22Rv1 (cell line): Measurements from ENCODE around the gene TBKBP1.
"Not testable (repeated sequence)": the region's sequence is repeated elsewhere in the genome, so short reads cannot be mapped to it uniquely, and the experiment has no call there.

Experiments used
- H3K27ac ChIP-seq: fragments of 450-650 bp; 2 replicates; pipeline ENCODE4 v1.5.1; 2017
- CTCF ChIP-seq: fragments of 450-650 bp; IDR thresholded peaks from 2 replicates; pipeline ENCODE4 v1.5.1; 2017; ENCODE audit warnings: mild to moderate bottlenecking
- ZFX ChIP-seq: fragments of 450-650 bp; IDR thresholded peaks from 2 replicates; pipeline ENCODE4 v1.6.1; 2017; ENCODE audit warnings: antibody characterized with exemption, borderline replicate concordance

Gene TBKBP1

GRCh38 chr17:47670064-47670463 lies 23.9 kb upstream of the TBKBP1 start:
- TF ChIP-seq ZFX (no peak), CTCF (no peak)
- peak overlapping the region; percentile 24 for H3K27ac ChIP-seq

GRCh38 chr17:47674499-47674898 lies 19.5 kb upstream of the TBKBP1 start:
- H3K27ac ChIP-seq = no peak overlapping the region
- TF ChIP-seq ZFX (no peak), CTCF (no peak)

GRCh38 chr17:47675380-47676198 lies 18.4 kb upstream of the TBKBP1 start:
- H3K27ac ChIP-seq = peak overlapping the region; percentile 33
- TF ChIP-seq CTCF (no peak), ZFX (no peak)

GRCh38 chr17:47676199-47676472 lies 17.8 kb upstream of the TBKBP1 start:
- peak overlapping the region; percentile 33 for H3K27ac ChIP-seq
- TF ChIP-seq CTCF = no peak
- TF ChIP-seq ZFX = no peak

- TF ChIP-seq ZFX (no peak), CTCF (no peak)
- peak overlapping the region; percentile 33 for H3K27ac ChIP-seq
Measured at GRCh38 chr17:47676510-47677165, 17.3 kb upstream of the TBKBP1 start.

GRCh38 chr17:47678196-47678595 lies 15.8 kb upstream of the TBKBP1 start:
- TF ChIP-seq CTCF (no peak), ZFX (no peak)
- H3K27ac ChIP-seq = no peak overlapping the region

GRCh38 chr17:47682138-47682537 lies 11.8 kb upstream of the TBKBP1 start:
- TF ChIP-seq CTCF (no peak), ZFX (no peak)
- H3K27ac ChIP-seq = 0 out of 2 replicates have a peak overlapping the region, but pooled peaks have one; percentile 2

GRCh38 chr17:47682727-47683126 lies 11.2 kb upstream of the TBKBP1 start:
- not testable (repeated sequence) for H3K27ac ChIP-seq
